H1 (cell line): Measurements from ENCODE around the gene ADGRV1. TPM values are rescaled to one million over a fixed set of nuclear protein-coding genes. Genes with fewer than 3 reads are reported as not detected.

Experiments used
- CTCF ChIA-PET: fragments of 300-600 bp; sonication (Branson Sonifier 250); formaldehyde crosslinking; loops from one replicate; lab custom pipeline; 2021; ENCODE audit not compliant: partially characterized antibody; lab: Charles Lee
- POLR2A ChIA-PET: fragments of 300-600 bp; sonication (Branson Sonifier 250); formaldehyde crosslinking; loops from one replicate; lab custom pipeline; 2021; ENCODE audit warnings: inconsistent platforms; ENCODE audit not compliant: partially characterized antibody; lab: Charles Lee
- DNase-seq, 2 experiments: peaks; one replicate each; pipeline versions ENCODE4 v3.0.0 to v3.0.0-alpha.2; 2010 to 2022; ENCODE audit warnings: low spot score in 2 of 2, low read depth in 1 of 2, mixed read lengths in 1 of 2
- FAIRE-seq: peaks from 2 replicates; lab custom pipeline; 2011; peaks lifted over from hg19 to GRCh38; lab: Jason Lieb, UNC
- H2AFZ ChIP-seq: 2 replicates; pipeline ENCODE4 v1.8.1; 2012; ENCODE audit warnings: low read length, inconsistent platforms
- H2AK5ac ChIP-seq: 2 replicates; pipeline ENCODE4 v1.6.1; 2013; ENCODE audit warnings: low read depth, low read length
- H2BK120ac ChIP-seq: replicated peaks from 2 replicates; pipeline ENCODE3; 2013; ENCODE audit warnings: low read depth, low read length, inconsistent platforms
- H2BK12ac ChIP-seq: 2 replicates; pipeline ENCODE4 v1.6.1; 2013; ENCODE audit warnings: low read depth, low read length
- H2BK15ac ChIP-seq: 2 replicates; pipeline ENCODE4 v1.6.1; 2013; ENCODE audit warnings: low read length
- H2BK20ac ChIP-seq: 2 replicates; pipeline ENCODE4 v1.6.1; 2013; ENCODE audit warnings: low read length
- H2BK5ac ChIP-seq: 2 replicates; pipeline ENCODE4 v1.6.1; 2013; ENCODE audit warnings: low read depth, low read length
- H3K14ac ChIP-seq: 2 replicates; pipeline ENCODE4 v1.6.1; 2013; ENCODE audit warnings: inconsistent platforms; ENCODE audit not compliant: insufficient read length
- H3K18ac ChIP-seq: 2 replicates; pipeline ENCODE4 v1.6.1; 2013; ENCODE audit warnings: low read length; ENCODE audit errors: extremely low read depth
- H3K23ac ChIP-seq: 2 replicates; pipeline ENCODE4 v1.6.1; 2013; ENCODE audit warnings: inconsistent platforms; ENCODE audit not compliant: insufficient read length
- H3K23me2 ChIP-seq: 2 replicates; pipeline ENCODE4 v1.6.1; 2013; ENCODE audit warnings: low read depth, low read length
- H3K27ac ChIP-seq: 2 replicates; pipeline ENCODE4 v1.6.1; 2011; ENCODE audit warnings: low read depth, low read length, inconsistent platforms
- H3K27me3 ChIP-seq, 4 experiments: replicated peaks in 1 of 4; 1 replicate in 1 of 4; 2 replicates in 3 of 4; pipeline versions ENCODE4 v1.6.1 to v1.8.1; 2011 to 2013; ENCODE audit warnings: low read length in 3 of 4, mild to moderate bottlenecking in 3 of 4, inconsistent platforms in 2 of 4, mixed read lengths in 2 of 4, moderate library complexity in 1 of 4; ENCODE audit not compliant: control insufficient read depth in 3 of 4, insufficient read depth in 3 of 4; ENCODE audit errors: extremely low read depth in 1 of 4
- H3K36me3 ChIP-seq, 4 experiments: 2 replicates each; pipeline versions ENCODE4 v1.6.1 to v1.8.1; 2011 to 2013; ENCODE audit warnings: mild to moderate bottlenecking in 4 of 4, low read length in 3 of 4, moderate library complexity in 2 of 4, control low read depth in 1 of 4, inconsistent platforms in 1 of 4; ENCODE audit not compliant: insufficient read depth in 4 of 4, control insufficient read depth in 2 of 4
- H3K4ac ChIP-seq: replicated peaks from 2 replicates; pipeline ENCODE3; 2013; ENCODE audit warnings: low read length, low read depth, mixed read lengths, inconsistent platforms; ENCODE audit not compliant: insufficient read length
- H3K4me1 ChIP-seq, 4 experiments: replicated peaks in 1 of 4; 1 replicate in 1 of 4; 2 replicates in 3 of 4; pipeline versions ENCODE4 v1.6.1 to v1.8.1; 2011 to 2013; ENCODE audit warnings: low read length in 3 of 4, inconsistent platforms in 2 of 4, mixed read lengths in 1 of 4; ENCODE audit not compliant: insufficient read depth in 4 of 4, control insufficient read depth in 3 of 4
- H3K4me2 ChIP-seq, 2 experiments: 2 replicates each; pipeline versions ENCODE4 v1.6.1 to v1.8.1; 2011 to 2013; ENCODE audit warnings: low read depth in 2 of 2, low read length in 2 of 2, control low read depth in 1 of 2, inconsistent platforms in 1 of 2, mild to moderate bottlenecking in 1 of 2; ENCODE audit not compliant: insufficient read depth in 1 of 2
- H3K4me3 ChIP-seq, 4 experiments: fragments of 200-600, 300-600 bp in 1 of 4; sonication (generic), shearing (Covaris generic), sonication (Bioruptor Twin) in 1 of 4; 2 replicates each; pipeline versions ENCODE4 v1.5.1 to v1.8.1; 2011 to 2016; ENCODE audit warnings: low read length in 4 of 4, low read depth in 3 of 4, control low read depth in 2 of 4, inconsistent platforms in 2 of 4, mild to moderate bottlenecking in 2 of 4, mixed read lengths in 1 of 4, moderate library complexity in 1 of 4; ENCODE audit not compliant: insufficient read depth in 2 of 4; ENCODE audit errors: extremely low read depth in 1 of 4
- H3K56ac ChIP-seq: replicated peaks from 2 replicates; pipeline ENCODE3; 2013; ENCODE audit warnings: low read depth, mild to moderate bottlenecking, mixed read lengths, low read length, inconsistent platforms; ENCODE audit not compliant: insufficient read length
- H3K79me1 ChIP-seq: 2 replicates; pipeline ENCODE4 v1.6.1; 2013; ENCODE audit warnings: low read depth, low read length, control low read depth
- H3K79me2 ChIP-seq, 2 experiments: 2 replicates each; pipeline versions ENCODE4 v1.6.1 to v1.8.1; 2012 to 2013; ENCODE audit warnings: low read length in 2 of 2, mild to moderate bottlenecking in 2 of 2, inconsistent platforms in 1 of 2; ENCODE audit not compliant: insufficient read depth in 2 of 2, control insufficient read depth in 1 of 2
- H3K9ac ChIP-seq, 4 experiments: replicated peaks in 1 of 4; 1 replicate in 1 of 4; 2 replicates in 3 of 4; pipeline versions ENCODE4 v1.6.1 to v1.8.1; 2011 to 2013; ENCODE audit warnings: low read depth in 3 of 4, low read length in 3 of 4, control low read depth in 2 of 4, mild to moderate bottlenecking in 2 of 4, moderate library complexity in 2 of 4, inconsistent platforms in 1 of 4; ENCODE audit errors: extremely low read depth in 1 of 4
- H3K9me3 ChIP-seq, 2 experiments: 2 replicates each; pipeline versions ENCODE4 v1.6.1 to v1.8.1; 2012 to 2013; ENCODE audit warnings: mild to moderate bottlenecking in 2 of 2, moderate library complexity in 2 of 2, control low read depth in 1 of 2, inconsistent platforms in 1 of 2, low read depth in 1 of 2, low read length in 1 of 2, mixed read lengths in 1 of 2; ENCODE audit not compliant: insufficient read depth in 2 of 2
- H4K20me1 ChIP-seq, 2 experiments: replicated peaks in 1 of 2; 2 replicates each; pipeline versions ENCODE3 to v1.8.1; 2011 to 2013; ENCODE audit warnings: inconsistent platforms in 2 of 2, low read length in 2 of 2, mild to moderate bottlenecking in 1 of 2; ENCODE audit not compliant: insufficient read depth in 2 of 2, control insufficient read depth in 1 of 2
- H4K5ac ChIP-seq: 2 replicates; pipeline ENCODE4 v1.6.1; 2013; ENCODE audit warnings: low read length, low read depth, mixed read lengths, inconsistent platforms; ENCODE audit not compliant: insufficient read length
- H4K8ac ChIP-seq: 2 replicates; pipeline ENCODE4 v1.8.0; 2013; ENCODE audit warnings: mild to moderate bottlenecking, moderate library complexity, low read length, inconsistent platforms; ENCODE audit not compliant: insufficient read depth; ENCODE audit errors: extremely low read depth
- H4K91ac ChIP-seq: replicated peaks from 2 replicates; pipeline ENCODE3; 2013; ENCODE audit warnings: low read length, mixed read lengths, inconsistent platforms; ENCODE audit not compliant: insufficient read length
- BRCA1 ChIP-seq: IDR thresholded peaks from 2 replicates; pipeline ENCODE4 v1.6.1; 2012; ENCODE audit warnings: low read depth, low read length, improper control_type of control experiment
- CBX5 ChIP-seq: fragments of 300-800, 300-1000 bp; sonication (generic); IDR thresholded peaks from 2 replicates; pipeline ENCODE4 v1.7.1; 2016; ENCODE audit warnings: antibody characterized with exemption, low read length, low read depth
- EGR1 ChIP-seq: IDR thresholded peaks from 2 replicates; pipeline ENCODE4 v1.6.1; 2011; ENCODE audit warnings: low read depth, low read length, borderline replicate concordance
- HDAC2 ChIP-seq, 2 experiments: fragments of 300-600 bp in 1 of 2; sonication (generic) in 1 of 2; IDR thresholded peaks; 2 replicates each; pipeline ENCODE4 v1.6.1; 2011 to 2012; ENCODE audit warnings: low read depth in 2 of 2, low read length in 2 of 2, mild to moderate bottlenecking in 2 of 2, moderate library complexity in 2 of 2, borderline replicate concordance in 1 of 2, inconsistent platforms in 1 of 2
- KDM5A ChIP-seq: fragments of 200-600 bp; IDR thresholded peaks from 2 replicates; pipeline ENCODE4 v1.7.1; 2012; ENCODE audit warnings: mild to moderate bottlenecking, low read length, inconsistent platforms, mixed read lengths
- NANOG ChIP-seq: IDR thresholded peaks from 2 replicates; pipeline ENCODE4 v1.6.1; 2011; ENCODE audit warnings: low read length, low read depth, mild to moderate bottlenecking, inconsistent platforms; ENCODE audit not compliant: insufficient read depth, poor library complexity, severe bottlenecking
- TAF7 ChIP-seq: optimal IDR thresholded peaks from 2 replicates; pipeline ENCODE3; 2011; ENCODE audit warnings: low read depth, mild to moderate bottlenecking, inconsistent platforms, low read length, moderate library complexity, borderline replicate concordance
- WGBS, 2 experiments: shearing (Covaris generic) in 1 of 2; methylation state at CpG; one replicate each; pipeline versions ENCODE4 v1.1.6 to v1.1.7; 2013 to 2015; ENCODE audit warnings: low lambda C conversion rate in 2 of 2, mixed read lengths in 2 of 2, inconsistent platforms in 1 of 2, low coverage in 1 of 2, missing lambda C conversion rate in 1 of 2; ENCODE audit not compliant: insufficient replicate concordance in 2 of 2, insufficient coverage in 1 of 2, insufficient read length in 1 of 2; ENCODE audit errors: extremely low coverage in 1 of 2, missing lambda C conversion rate in 1 of 2; 5-methylcytosine and 5-hydroxymethylcytosine counted together
- polyA plus RNA-seq, 7 experiments: library from polyadenylated mRNA; depleted of rRNA in 3 of 7; stranded (reverse) in 5 of 7; unstranded in 2 of 7; fragments of >200 nt in 5 of 7; fragments of 200-250 nt in 2 of 7; gene quantifications; 1 replicate in 5 of 7; 2 replicates in 1 of 7; 4 replicates in 1 of 7; pipeline versions ENCODE4 v1.2.1 to v1.2.3, GENCODE V29; 2011 to 2013; ENCODE audit warnings: missing spikeins in 2 of 7, mixed read lengths in 2 of 7
- total RNA-seq: library from RNA; stranded (reverse); fragmentation: NEBNext Ultra II Directional; extraction: Animal tissue kit (Norgen Biotek cat#: 25700); gene quantifications from 2 replicates; pipeline ENCODE4 v1.2.1, GENCODE V29; 2021

Gene ADGRV1
- total and polyA plus RNA-seq, 2 of the 8 experiments (the other 6 are each of a cell fraction or from before 2014, with no cell fraction given): 53.1 to 62.2 TPM

- H3K27ac ChIP-seq: no peak overlapping the region
- peaks cover 0 to 2% (median 0%) of the 10 kb centered on the region in 4 experiments; a peak in 1 of 7 replicates for H3K4me1 ChIP-seq
- no peak overlapping the region for H2BK12ac ChIP-seq
- H4K20me1 ChIP-seq: no peaks in the 10 kb centered on the region
- H4K91ac ChIP-seq: no peak overlapping the region
- no peak for FAIRE-seq
- no peaks in the 10 kb centered on the region; a peak in 1 of 8 replicates for H3K36me3 ChIP-seq
- no peak overlapping the region for H3K14ac ChIP-seq
- H3K79me2 ChIP-seq: no peaks in the 10 kb centered on the region
- H3K79me1 ChIP-seq: no peaks in the 10 kb centered on the region
- H3K23me2 ChIP-seq: no peaks in the 10 kb centered on the region
- no peak overlapping the region for H3K4me3 ChIP-seq
- H3K56ac ChIP-seq: no peak overlapping the region
- no peak overlapping the region for H3K18ac ChIP-seq
- no peak overlapping the region for H2BK20ac ChIP-seq
- no peak overlapping the region for H2BK120ac ChIP-seq
- no peak overlapping the region for H4K5ac ChIP-seq
- no peaks in the 10 kb centered on the region for H3K27me3 ChIP-seq
- H3K9ac ChIP-seq: no peak overlapping the region
- WGBS, 2 experiments: 91% methylated on average over 4 of the region's 4 CpGs; no CpG with 5 or more reads in 1 of the 2 experiments
- no peak overlapping the region for H3K23ac ChIP-seq
- no peak overlapping the region for H2AK5ac ChIP-seq
- ChIA-PET POLR2A (no interaction called here), CTCF (no interaction called here)
- H4K8ac ChIP-seq: no peak overlapping the region; the same call in 1 of the 2 replicates
- H2AFZ ChIP-seq: no peak overlapping the region
- H3K4ac ChIP-seq: no peak overlapping the region
- no peaks in the 10 kb centered on the region for H3K9me3 ChIP-seq
- H2BK15ac ChIP-seq: no peak overlapping the region
- H2BK5ac ChIP-seq: no peak overlapping the region
- H3K4me2 ChIP-seq: no peak overlapping the region
- TF ChIP-seq CBX5 (no peak), NANOG (no peak), KDM5A (no peak), HDAC2 (IDR thresholded peaks at IDR 0.05; ENCODE audit: borderline replicate concordance in 1 of 2, low read depth in 2 of 2, low read length in 2 of 2) (no peak), TAF7 (no peak), BRCA1 (no peak), EGR1 (no peak)
- TF ChIP-seq, all 59 proteins: peak for 0
- DNase-seq: no peak
These were observed 356.8 kb downstream of the ADGRV1 start for GRCh38 chr5:90915393-90915792.
